HEK293 (cell line): ENCODE data around the gene ZNF146.

Source experiments
- BCL11A ChIP-seq: fragments of 450-650 bp; formaldehyde crosslinking; IDR thresholded peaks from 2 replicates; pipeline ENCODE4 v1.5.1; 2016; ENCODE audit warnings: low read depth, missing biosample characterization, missing genetic modification characterization
- GLIS1 ChIP-seq: fragments of 450-650 bp; formaldehyde crosslinking; IDR thresholded peaks from 2 replicates; pipeline ENCODE4 v1.5.1; 2016; ENCODE audit warnings: missing biosample characterization, missing genetic modification characterization
- HOXA7 ChIP-seq: sonication (generic); formaldehyde crosslinking; IDR thresholded peaks from 2 replicates; pipeline ENCODE4 v1.8.1; 2022; ENCODE audit warnings: missing genetic modification reagents, borderline replicate concordance
- IKZF3 ChIP-seq: fragments of 450-650 bp; IDR thresholded peaks from 2 replicates; pipeline ENCODE4 v1.5.0; 2018; ENCODE audit warnings: missing biosample characterization, mild to moderate bottlenecking, missing genetic modification characterization, moderate library complexity
- SALL2 ChIP-seq: fragments of 450-650 bp; formaldehyde crosslinking; IDR thresholded peaks from 2 replicates; pipeline ENCODE4 v1.5.0; 2017; ENCODE audit warnings: missing biosample characterization, mild to moderate bottlenecking, missing genetic modification characterization, borderline replicate concordance
- SP3 ChIP-seq: fragments of 450-650 bp; formaldehyde crosslinking; IDR thresholded peaks from 2 replicates; pipeline ENCODE4 v1.5.1; 2016; ENCODE audit warnings: missing biosample characterization, missing genetic modification characterization
- YY1 ChIP-seq: fragments of 450-650 bp; formaldehyde crosslinking; IDR thresholded peaks from 2 replicates; pipeline ENCODE4 v1.5.1; 2018; ENCODE audit warnings: missing biosample characterization, missing genetic modification characterization
- YY2 ChIP-seq: fragments of 450-650 bp; formaldehyde crosslinking; IDR thresholded peaks from 2 replicates; pipeline ENCODE4 v1.5.1; 2016; ENCODE audit warnings: missing biosample characterization, missing genetic modification characterization
- ZBTB20 ChIP-seq: fragments of 450-650 bp; formaldehyde crosslinking; IDR thresholded peaks from 2 replicates; pipeline ENCODE4 v1.5.1; 2016; ENCODE audit warnings: missing biosample characterization, missing genetic modification characterization
- ZNF114 ChIP-seq: fragments of 450-650 bp; formaldehyde crosslinking; IDR thresholded peaks from 2 replicates; pipeline ENCODE4 v1.5.0; 2017; ENCODE audit warnings: missing biosample characterization, missing genetic modification characterization
- ZNF16 ChIP-seq: fragments of 450-650 bp; formaldehyde crosslinking; IDR thresholded peaks from 2 replicates; pipeline ENCODE4 v1.5.1; 2016; ENCODE audit warnings: low read depth, missing biosample characterization, missing genetic modification characterization
- ZNF292 ChIP-seq: fragments of 450-650 bp; formaldehyde crosslinking; IDR thresholded peaks from 2 replicates; pipeline ENCODE4 v1.5.1; 2016; ENCODE audit warnings: low read depth, missing biosample characterization, missing genetic modification characterization, borderline replicate concordance
- ZNF394 ChIP-seq: fragments of 450-650 bp; formaldehyde crosslinking; IDR thresholded peaks from 2 replicates; pipeline ENCODE4 v1.5.1; 2016; ENCODE audit warnings: missing biosample characterization, missing genetic modification characterization, mild to moderate bottlenecking, moderate library complexity, borderline replicate concordance
- ZNF423 ChIP-seq: fragments of 450-650 bp; formaldehyde crosslinking; IDR thresholded peaks from 2 replicates; pipeline ENCODE4 v1.5.1; 2016; ENCODE audit warnings: missing biosample characterization, missing genetic modification characterization
- ZNF548 ChIP-seq: fragments of 450-650 bp; formaldehyde crosslinking; IDR thresholded peaks from 2 replicates; pipeline ENCODE4 v1.5.1; 2016; ENCODE audit warnings: missing biosample characterization, missing genetic modification characterization
- ZNF560 ChIP-seq: fragments of 450-650 bp; formaldehyde crosslinking; IDR thresholded peaks from 2 replicates; pipeline ENCODE4 v1.5.1; 2017; ENCODE audit warnings: missing biosample characterization, missing genetic modification characterization, borderline replicate concordance
- ZNF610 ChIP-seq: fragments of 450-650 bp; formaldehyde crosslinking; IDR thresholded peaks from 2 replicates; pipeline ENCODE4 v1.5.1; 2016; ENCODE audit warnings: missing biosample characterization, missing genetic modification characterization, borderline replicate concordance
- ZNF776 ChIP-seq: fragments of 450-650 bp; formaldehyde crosslinking; IDR thresholded peaks from 2 replicates; pipeline ENCODE4 v1.5.0; 2017; ENCODE audit warnings: missing biosample characterization, missing genetic modification characterization, borderline replicate concordance
- TF ChIP-seq, protein P1 (sequence below): fragments of 450-650 bp; formaldehyde crosslinking; IDR thresholded peaks from 2 replicates; pipeline ENCODE4 v1.5.1; 2016; ENCODE audit warnings: missing biosample characterization, missing genetic modification characterization
- TF ChIP-seq, protein P2 (sequence below): fragments of 450-650 bp; formaldehyde crosslinking; IDR thresholded peaks from 2 replicates; pipeline ENCODE4 v1.5.1; 2016; ENCODE audit warnings: missing biosample characterization, missing genetic modification characterization
- TF ChIP-seq, protein P3 (sequence below): fragments of 450-650 bp; formaldehyde crosslinking; IDR thresholded peaks from 2 replicates; pipeline ENCODE4 v1.5.1; 2016; ENCODE audit warnings: missing biosample characterization, missing genetic modification characterization
- TF ChIP-seq, protein P4 (sequence below): fragments of 450-650 bp; formaldehyde crosslinking; IDR thresholded peaks from 2 replicates; pipeline ENCODE4 v1.5.1; 2016; ENCODE audit warnings: missing biosample characterization, missing genetic modification characterization
- TF ChIP-seq, protein P5 (sequence below): fragments of 450-650 bp; formaldehyde crosslinking; IDR thresholded peaks from 2 replicates; pipeline ENCODE4 v1.5.1; 2016; ENCODE audit warnings: missing biosample characterization, missing genetic modification characterization, low read depth
- TF ChIP-seq, protein P6 (sequence below): fragments of 450-650 bp; formaldehyde crosslinking; optimal IDR thresholded peaks from 2 replicates; pipeline ENCODE3; 2016; ENCODE audit warnings: missing biosample characterization, mild to moderate bottlenecking, missing genetic modification characterization

The ZNF146 gene

DNA sequence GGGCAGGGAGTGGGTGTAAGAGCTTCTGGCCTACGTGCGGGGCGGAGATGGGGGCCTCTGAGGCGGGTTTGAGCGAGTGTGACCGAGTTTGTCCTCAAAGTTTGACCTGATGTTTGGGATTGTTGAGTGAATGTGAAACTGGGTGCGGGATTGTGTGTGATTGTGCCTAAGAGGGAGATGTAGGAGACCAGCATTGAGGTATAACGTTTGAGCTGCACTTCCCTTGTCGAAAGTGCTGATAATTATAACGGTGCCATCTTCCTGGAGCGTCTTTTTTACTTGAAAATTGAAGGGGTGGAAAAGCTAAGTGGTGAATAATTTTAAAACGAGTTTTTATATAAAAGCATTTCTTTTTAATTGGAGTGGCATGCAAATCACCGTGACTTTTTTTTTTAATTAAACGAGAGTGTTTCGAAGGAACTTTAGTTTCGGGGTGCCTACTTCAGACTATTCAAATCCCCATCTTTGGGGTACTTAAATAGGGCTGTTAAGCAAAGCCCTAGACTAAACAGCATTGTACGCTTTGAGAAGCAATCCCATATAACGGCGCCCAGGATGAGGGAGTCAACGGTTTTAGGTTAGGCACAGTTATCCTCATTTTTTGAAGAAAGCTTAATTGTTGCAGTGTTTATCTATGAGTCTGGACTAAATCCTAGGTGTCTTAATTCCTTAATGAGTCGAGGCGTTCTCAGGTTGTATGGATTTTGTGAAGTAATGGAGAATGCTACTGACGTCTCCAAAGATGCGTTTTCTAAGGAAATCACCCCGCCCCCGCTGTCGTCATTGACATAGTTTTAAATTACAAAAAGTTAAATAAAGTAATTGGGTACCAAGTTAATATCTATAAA, 594 bp downstream of the ZNF146 start (continued):
- TF ChIP-seq GLIS1 (tag by site-specific recombination) (no peak), ZNF548 (tag by site-specific recombination) (no peak), HOXA7 (CRISPR knock-in tag) (no peak), BCL11A (tag by site-specific recombination) (peak; percentile 9; the same call in 1 of the 2 replicates), ZNF292 (no peak), ZNF394 (tag by site-specific recombination) (no peak), SALL2 (tag by site-specific recombination) (no peak), ZNF16 (tag by site-specific recombination) (0 out of 2 replicates have a peak, but pooled peaks have one; percentile 20), SP3 (tag by site-specific recombination) (peak; percentile 28; the same call in 1 of the 2 replicates), IKZF3 (no peak), ZNF610 (no peak; the same call in 1 of the 2 replicates), YY2 (tag by site-specific recombination) (no peak; the same call in none of the 2 replicates), ZNF776 (tag by site-specific recombination) (no peak), ZNF423 (tag by site-specific recombination) (no peak), ZNF560 (tag by site-specific recombination) (peak; percentile 39; the same call in 1 of the 2 replicates), ZNF114 (no peak), ZBTB20 (tag by site-specific recombination) (peak; percentile 32; the same call in 1 of the 2 replicates), YY1 (tag by site-specific recombination) (peak; percentile 48)
- TF ChIP-seq, protein P1, sequence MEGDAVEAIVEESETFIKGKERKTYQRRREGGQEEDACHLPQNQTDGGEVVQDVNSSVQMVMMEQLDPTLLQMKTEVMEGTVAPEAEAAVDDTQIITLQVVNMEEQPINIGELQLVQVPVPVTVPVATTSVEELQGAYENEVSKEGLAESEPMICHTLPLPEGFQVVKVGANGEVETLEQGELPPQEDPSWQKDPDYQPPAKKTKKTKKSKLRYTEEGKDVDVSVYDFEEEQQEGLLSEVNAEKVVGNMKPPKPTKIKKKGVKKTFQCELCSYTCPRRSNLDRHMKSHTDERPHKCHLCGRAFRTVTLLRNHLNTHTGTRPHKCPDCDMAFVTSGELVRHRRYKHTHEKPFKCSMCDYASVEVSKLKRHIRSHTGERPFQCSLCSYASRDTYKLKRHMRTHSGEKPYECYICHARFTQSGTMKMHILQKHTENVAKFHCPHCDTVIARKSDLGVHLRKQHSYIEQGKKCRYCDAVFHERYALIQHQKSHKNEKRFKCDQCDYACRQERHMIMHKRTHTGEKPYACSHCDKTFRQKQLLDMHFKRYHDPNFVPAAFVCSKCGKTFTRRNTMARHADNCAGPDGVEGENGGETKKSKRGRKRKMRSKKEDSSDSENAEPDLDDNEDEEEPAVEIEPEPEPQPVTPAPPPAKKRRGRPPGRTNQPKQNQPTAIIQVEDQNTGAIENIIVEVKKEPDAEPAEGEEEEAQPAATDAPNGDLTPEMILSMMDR (tag by site-specific recombination), result no peak
- TF ChIP-seq, protein P2, sequence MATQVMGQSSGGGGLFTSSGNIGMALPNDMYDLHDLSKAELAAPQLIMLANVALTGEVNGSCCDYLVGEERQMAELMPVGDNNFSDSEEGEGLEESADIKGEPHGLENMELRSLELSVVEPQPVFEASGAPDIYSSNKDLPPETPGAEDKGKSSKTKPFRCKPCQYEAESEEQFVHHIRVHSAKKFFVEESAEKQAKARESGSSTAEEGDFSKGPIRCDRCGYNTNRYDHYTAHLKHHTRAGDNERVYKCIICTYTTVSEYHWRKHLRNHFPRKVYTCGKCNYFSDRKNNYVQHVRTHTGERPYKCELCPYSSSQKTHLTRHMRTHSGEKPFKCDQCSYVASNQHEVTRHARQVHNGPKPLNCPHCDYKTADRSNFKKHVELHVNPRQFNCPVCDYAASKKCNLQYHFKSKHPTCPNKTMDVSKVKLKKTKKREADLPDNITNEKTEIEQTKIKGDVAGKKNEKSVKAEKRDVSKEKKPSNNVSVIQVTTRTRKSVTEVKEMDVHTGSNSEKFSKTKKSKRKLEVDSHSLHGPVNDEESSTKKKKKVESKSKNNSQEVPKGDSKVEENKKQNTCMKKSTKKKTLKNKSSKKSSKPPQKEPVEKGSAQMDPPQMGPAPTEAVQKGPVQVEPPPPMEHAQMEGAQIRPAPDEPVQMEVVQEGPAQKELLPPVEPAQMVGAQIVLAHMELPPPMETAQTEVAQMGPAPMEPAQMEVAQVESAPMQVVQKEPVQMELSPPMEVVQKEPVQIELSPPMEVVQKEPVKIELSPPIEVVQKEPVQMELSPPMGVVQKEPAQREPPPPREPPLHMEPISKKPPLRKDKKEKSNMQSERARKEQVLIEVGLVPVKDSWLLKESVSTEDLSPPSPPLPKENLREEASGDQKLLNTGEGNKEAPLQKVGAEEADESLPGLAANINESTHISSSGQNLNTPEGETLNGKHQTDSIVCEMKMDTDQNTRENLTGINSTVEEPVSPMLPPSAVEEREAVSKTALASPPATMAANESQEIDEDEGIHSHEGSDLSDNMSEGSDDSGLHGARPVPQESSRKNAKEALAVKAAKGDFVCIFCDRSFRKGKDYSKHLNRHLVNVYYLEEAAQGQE, result peak; percentile 71
- TF ChIP-seq, protein P3, sequence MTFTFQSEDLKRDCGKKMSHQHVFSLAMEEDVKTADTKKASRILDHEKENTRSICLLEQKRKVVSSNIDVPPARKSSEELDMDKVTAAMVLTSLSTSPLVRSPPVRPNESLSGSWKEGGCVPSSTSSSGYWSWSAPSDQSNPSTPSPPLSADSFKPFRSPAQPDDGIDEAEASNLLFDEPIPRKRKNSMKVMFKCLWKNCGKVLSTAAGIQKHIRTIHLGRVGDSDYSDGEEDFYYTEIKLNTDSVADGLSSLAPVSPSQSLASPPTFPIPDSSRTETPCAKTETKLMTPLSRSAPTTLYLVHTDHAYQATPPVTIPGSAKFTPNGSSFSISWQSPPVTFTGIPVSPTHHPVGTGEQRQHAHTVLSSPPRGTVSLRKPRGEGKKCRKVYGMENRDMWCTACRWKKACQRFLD, result no peak
- TF ChIP-seq, protein P4, sequence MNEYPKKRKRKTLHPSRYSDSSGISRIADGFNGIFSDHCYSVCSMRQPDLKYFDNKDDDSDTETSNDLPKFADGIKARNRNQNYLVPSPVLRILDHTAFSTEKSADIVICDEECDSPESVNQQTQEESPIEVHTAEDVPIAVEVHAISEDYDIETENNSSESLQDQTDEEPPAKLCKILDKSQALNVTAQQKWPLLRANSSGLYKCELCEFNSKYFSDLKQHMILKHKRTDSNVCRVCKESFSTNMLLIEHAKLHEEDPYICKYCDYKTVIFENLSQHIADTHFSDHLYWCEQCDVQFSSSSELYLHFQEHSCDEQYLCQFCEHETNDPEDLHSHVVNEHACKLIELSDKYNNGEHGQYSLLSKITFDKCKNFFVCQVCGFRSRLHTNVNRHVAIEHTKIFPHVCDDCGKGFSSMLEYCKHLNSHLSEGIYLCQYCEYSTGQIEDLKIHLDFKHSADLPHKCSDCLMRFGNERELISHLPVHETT (tag by site-specific recombination), result peak; percentile 58
- TF ChIP-seq, protein P5, sequence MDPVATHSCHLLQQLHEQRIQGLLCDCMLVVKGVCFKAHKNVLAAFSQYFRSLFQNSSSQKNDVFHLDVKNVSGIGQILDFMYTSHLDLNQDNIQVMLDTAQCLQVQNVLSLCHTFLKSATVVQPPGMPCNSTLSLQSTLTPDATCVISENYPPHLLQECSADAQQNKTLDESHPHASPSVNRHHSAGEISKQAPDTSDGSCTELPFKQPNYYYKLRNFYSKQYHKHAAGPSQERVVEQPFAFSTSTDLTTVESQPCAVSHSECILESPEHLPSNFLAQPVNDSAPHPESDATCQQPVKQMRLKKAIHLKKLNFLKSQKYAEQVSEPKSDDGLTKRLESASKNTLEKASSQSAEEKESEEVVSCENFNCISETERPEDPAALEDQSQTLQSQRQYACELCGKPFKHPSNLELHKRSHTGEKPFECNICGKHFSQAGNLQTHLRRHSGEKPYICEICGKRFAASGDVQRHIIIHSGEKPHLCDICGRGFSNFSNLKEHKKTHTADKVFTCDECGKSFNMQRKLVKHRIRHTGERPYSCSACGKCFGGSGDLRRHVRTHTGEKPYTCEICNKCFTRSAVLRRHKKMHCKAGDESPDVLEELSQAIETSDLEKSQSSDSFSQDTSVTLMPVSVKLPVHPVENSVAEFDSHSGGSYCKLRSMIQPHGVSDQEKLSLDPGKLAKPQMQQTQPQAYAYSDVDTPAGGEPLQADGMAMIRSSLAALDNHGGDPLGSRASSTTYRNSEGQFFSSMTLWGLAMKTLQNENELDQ (tag by site-specific recombination), result no peak
- TF ChIP-seq, protein P6, sequence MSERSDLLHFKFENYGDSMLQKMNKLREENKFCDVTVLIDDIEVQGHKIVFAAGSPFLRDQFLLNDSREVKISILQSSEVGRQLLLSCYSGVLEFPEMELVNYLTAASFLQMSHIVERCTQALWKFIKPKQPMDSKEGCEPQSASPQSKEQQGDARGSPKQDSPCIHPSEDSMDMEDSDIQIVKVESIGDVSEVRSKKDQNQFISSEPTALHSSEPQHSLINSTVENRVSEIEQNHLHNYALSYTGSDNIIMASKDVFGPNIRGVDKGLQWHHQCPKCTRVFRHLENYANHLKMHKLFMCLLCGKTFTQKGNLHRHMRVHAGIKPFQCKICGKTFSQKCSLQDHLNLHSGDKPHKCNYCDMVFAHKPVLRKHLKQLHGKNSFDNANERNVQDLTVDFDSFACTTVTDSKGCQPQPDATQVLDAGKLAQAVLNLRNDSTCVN (tag by site-specific recombination), result no peak
